Type B pancreatic cell (in vitro differentiated cells): ENCODE data around the gene OR52K2. TPM values are rescaled to one million over a fixed set of nuclear protein-coding genes. Genes with fewer than 3 reads are reported as not detected.

Experiments used
- DNase-seq: peaks from one replicate; pipeline ENCODE4 v3.0.0; 2021; ENCODE audit warnings: mixed read lengths; ENCODE audit not compliant: unreplicated experiment; ENCODE audit errors: extremely low spot score
- H3K27ac Mint-ChIP-seq: 2 replicates; pipeline ENCODE4 v1.8.0; 2021; ENCODE audit warnings: mild to moderate bottlenecking, mixed read lengths
- H3K27me3 Mint-ChIP-seq: 2 replicates; pipeline ENCODE4 v1.8.0; 2021; ENCODE audit warnings: mixed read lengths
- H3K36me3 Mint-ChIP-seq: 2 replicates; pipeline ENCODE4 v1.8.0; 2021; ENCODE audit warnings: mixed read lengths
- H3K4me1 Mint-ChIP-seq: one replicate; pipeline ENCODE4 v1.8.0; 2021; ENCODE audit warnings: mixed read lengths; ENCODE audit not compliant: unreplicated experiment
- H3K4me3 Mint-ChIP-seq: 2 replicates; pipeline ENCODE4 v1.8.0; 2021; ENCODE audit warnings: mild to moderate bottlenecking, mixed read lengths
- H3K9me3 Mint-ChIP-seq: 2 replicates; pipeline ENCODE4 v1.8.0; 2021; ENCODE audit warnings: mixed read lengths
- total RNA-seq: library from RNA; stranded (reverse); gene quantifications from 2 replicates; pipeline ENCODE4 v1.2.1, GENCODE V29; 2021; ENCODE audit warnings: low replicate concordance
- TF ChIP-seq, protein P1 (sequence below): fragments of 200-600 bp; sonication (generic); conservative IDR thresholded peaks from 2 replicates; pipeline ENCODE4 v1.5.0; 2021; ENCODE audit warnings: antibody characterized with exemption, mild to moderate bottlenecking

Gene OR52K2
- total RNA-seq, 1 donor from 2014 or later = not detected

DNA sequence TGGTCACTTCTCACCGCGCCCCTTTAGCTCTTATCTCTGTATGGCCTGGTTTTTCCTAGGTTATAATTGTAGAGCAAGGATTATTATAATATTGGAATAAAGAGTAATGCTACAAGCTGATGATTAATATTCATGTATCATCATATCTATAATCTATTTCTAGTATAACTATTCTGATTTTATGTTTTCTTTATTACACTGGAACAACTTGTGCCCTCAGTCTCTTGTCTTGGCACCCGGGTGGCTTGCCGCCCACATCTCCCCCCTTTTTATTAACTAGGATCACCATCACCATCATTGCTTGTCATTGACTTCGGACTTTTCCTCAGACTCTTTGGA lies 44.4 kb downstream of the OR52K2 start:
- no peaks in the 10 kb centered on the region for H3K36me3 Mint-ChIP-seq
- no peaks in the 10 kb centered on the region for H3K9me3 Mint-ChIP-seq
- H3K27ac Mint-ChIP-seq = no peak overlapping the region
- H3K4me3 Mint-ChIP-seq = no peak overlapping the region
- TF ChIP-seq, protein P1, sequence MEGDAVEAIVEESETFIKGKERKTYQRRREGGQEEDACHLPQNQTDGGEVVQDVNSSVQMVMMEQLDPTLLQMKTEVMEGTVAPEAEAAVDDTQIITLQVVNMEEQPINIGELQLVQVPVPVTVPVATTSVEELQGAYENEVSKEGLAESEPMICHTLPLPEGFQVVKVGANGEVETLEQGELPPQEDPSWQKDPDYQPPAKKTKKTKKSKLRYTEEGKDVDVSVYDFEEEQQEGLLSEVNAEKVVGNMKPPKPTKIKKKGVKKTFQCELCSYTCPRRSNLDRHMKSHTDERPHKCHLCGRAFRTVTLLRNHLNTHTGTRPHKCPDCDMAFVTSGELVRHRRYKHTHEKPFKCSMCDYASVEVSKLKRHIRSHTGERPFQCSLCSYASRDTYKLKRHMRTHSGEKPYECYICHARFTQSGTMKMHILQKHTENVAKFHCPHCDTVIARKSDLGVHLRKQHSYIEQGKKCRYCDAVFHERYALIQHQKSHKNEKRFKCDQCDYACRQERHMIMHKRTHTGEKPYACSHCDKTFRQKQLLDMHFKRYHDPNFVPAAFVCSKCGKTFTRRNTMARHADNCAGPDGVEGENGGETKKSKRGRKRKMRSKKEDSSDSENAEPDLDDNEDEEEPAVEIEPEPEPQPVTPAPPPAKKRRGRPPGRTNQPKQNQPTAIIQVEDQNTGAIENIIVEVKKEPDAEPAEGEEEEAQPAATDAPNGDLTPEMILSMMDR = peak; percentile 47
- peaks cover 43% of the 10 kb centered on the region for H3K27me3 Mint-ChIP-seq
- peaks cover 10% of the 10 kb centered on the region for H3K4me1 Mint-ChIP-seq
- no peak for DNase-seq

DNA sequence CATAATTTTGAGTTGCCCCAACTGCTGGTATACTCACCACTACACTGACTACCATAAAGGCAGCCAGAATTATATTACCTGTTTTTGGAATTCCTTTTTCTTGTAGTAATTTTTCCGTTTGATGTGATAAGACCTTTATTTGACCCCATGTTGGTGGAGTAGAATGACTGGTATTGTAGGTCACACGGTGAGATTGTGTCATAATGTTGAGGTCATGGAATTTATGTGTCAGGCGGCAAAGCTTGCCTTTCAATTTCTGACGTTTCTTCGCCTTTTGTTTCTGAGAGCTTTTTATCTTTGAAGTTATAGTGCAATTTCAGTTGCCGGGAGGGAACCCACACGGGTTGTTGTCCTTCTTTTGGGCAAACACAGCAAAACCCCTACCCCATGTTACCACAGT lies 46.4 kb downstream of the OR52K2 start:
- no peak for DNase-seq
- H3K27ac Mint-ChIP-seq = peak overlapping the region; percentile 82
- H3K4me1 Mint-ChIP-seq = peaks cover 10% of the 10 kb centered on the region
- no peaks in the 10 kb centered on the region for H3K9me3 Mint-ChIP-seq
- peak overlapping the region; percentile 50 for H3K4me3 Mint-ChIP-seq
- H3K36me3 Mint-ChIP-seq = no peaks in the 10 kb centered on the region
- peaks cover 39% of the 10 kb centered on the region for H3K27me3 Mint-ChIP-seq
- TF ChIP-seq, protein P1 = no peak

DNA sequence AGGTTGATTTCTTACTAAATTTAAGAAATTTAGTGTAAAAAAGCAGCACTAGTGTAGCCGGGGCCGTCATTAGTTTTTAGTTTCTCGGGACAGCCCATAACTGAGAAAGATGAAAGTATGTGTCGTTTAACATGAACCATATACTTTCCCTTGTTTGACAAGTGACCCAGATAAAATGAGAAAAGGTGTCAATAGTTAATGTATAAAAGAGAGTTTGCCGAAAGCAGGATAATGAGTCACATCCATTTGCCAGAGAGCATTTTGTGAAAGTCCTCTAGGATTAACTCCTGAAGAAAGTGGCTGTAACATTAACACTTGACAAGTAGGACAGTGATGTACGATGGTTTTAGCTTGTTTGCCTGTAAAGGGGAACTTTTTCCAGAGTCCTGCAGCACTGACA lies 46.9 kb downstream of the OR52K2 start:
- Mint-ChIP-seq H3K4me1 (peaks cover 10% of the 10 kb centered on the region), H3K4me3 (peak overlapping the region; percentile 52), H3K9me3 (no peaks in the 10 kb centered on the region), H3K27me3 (peaks cover 39% of the 10 kb centered on the region), H3K36me3 (no peaks in the 10 kb centered on the region), H3K27ac (peak overlapping the region; percentile 82)
- TF ChIP-seq, protein P1 = no peak
- DNase-seq = no peak

DNA sequence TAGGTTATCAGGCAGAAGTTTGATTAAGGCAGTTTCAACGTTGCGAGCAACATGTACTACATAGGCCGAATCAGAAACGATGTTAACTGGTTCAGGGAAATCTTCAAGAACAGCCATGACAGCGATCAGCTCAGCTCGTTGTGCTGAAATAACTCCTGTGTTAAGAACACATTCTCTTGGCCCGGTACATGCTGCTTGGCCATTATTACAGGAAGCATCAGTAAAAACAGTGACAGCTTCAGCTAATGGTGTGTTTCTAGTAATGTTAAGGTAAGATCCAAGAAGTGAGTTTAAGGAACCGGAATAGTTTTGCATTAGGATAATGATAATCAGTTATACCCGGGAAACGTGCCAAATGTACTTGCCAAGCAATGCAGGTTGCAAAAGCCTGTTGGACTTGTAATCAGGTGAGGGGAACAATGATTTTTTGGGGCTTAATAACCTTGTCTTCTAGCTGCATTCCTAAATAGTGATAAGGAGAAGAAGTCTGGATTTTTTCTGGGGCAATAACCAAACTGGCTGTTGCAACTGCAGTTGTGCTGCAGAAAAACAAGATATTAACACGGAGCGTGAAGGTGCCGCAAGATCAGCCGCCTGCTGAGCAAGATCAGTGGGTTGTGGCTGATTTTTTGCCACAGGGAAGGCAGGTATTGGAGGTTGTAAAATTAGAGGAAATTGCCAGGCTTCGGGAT lies 47.6 kb downstream of the OR52K2 start:
- no peaks in the 10 kb centered on the region for H3K36me3 Mint-ChIP-seq
- H3K4me3 Mint-ChIP-seq = peak overlapping the region; percentile 52
- H3K27ac Mint-ChIP-seq = peak overlapping the region; percentile 82
- no peak for DNase-seq
- peaks cover 39% of the 10 kb centered on the region for H3K27me3 Mint-ChIP-seq
- TF ChIP-seq, protein P1 = no peak
- H3K9me3 Mint-ChIP-seq = no peaks in the 10 kb centered on the region
- H3K4me1 Mint-ChIP-seq = peaks cover 10% of the 10 kb centered on the region

Other genes with a start within 250 kb of the OR52K2 start
- not detected in 2 replicates for gene OR52B4, start 80.9 kb upstream of the OR52K2 start, total RNA-seq
- gene TRIM21, start 55.6 kb upstream of the OR52K2 start, total RNA-seq = 18.4 and 31.1 TPM in 2 replicates
- not detected in 2 replicates for gene OR52K1, start 33.4 kb downstream of the OR52K2 start, total RNA-seq
- gene OR52M1, start 95.9 kb downstream of the OR52K2 start, total RNA-seq = not detected in 2 replicates
- not detected in 2 replicates for gene OR52I2, start 132.4 kb downstream of the OR52K2 start, total RNA-seq
- gene OR52I1, start 144.7 kb downstream of the OR52K2 start, total RNA-seq = not detected in 2 replicates
- 13.9 and 14.5 TPM in 2 replicates for gene TRIM68, start 158.9 kb downstream of the OR52K2 start, total RNA-seq
- gene OR51D1, start 188.2 kb downstream of the OR52K2 start, total RNA-seq = not detected in 2 replicates
- 0.48 and 0.51 TPM in 2 replicates for gene OR51E1, start 194.7 kb downstream of the OR52K2 start, total RNA-seq
- gene OR51E2, start 248.6 kb downstream of the OR52K2 start, total RNA-seq = 0.58 TPM in 1 of 2 replicates, not detected in the other